Eye (tissue), 1 donor: ENCODE results near the gene GOPC.

Experiments used
- DNase-seq: peaks from one replicate; pipeline ENCODE4 v3.0.0-alpha.2; 2015

Gene GOPC

GRCh38 chr6:117512987-117513573, 89.2 kb downstream of the GOPC start:
- DNase-seq, result no peak

GRCh38 chr6:117512056-117512828, 90.1 kb downstream of the GOPC start:
- DNase-seq, result no peak
